Measurements from ENCODE around the gene GAP43.

Gene GAP43

GRCh38 chr3:115627180-115628074, 4.1 kb downstream of the GAP43 start:
- Histone ChIP-seq H3K4me3 (ENCODE audit: low read depth, low read length) (no peak overlapping the region), H2AFZ (ENCODE audit: low read length, unreplicated experiment) (no peak overlapping the region), H3K4me1 (ENCODE audit: control insufficient read depth, insufficient read depth, low read length, unreplicated experiment) (peaks cover 9% of the 10 kb centered on the region), H3K79me2 (ENCODE audit: control insufficient read depth, insufficient read depth, low read length, unreplicated experiment) (no peaks in the 10 kb centered on the region), H3K36me3 (ENCODE audit: insufficient read depth, low read length) (no peaks in the 10 kb centered on the region), H3K27me3 (ENCODE audit: insufficient read depth, low read length) (peaks cover 48% of the 10 kb centered on the region), H3K27ac (ENCODE audit: low read depth, low read length) (no peak overlapping the region)

GRCh38 chr3:115628075-115628412, 4.7 kb downstream of the GAP43 start:
- no peak overlapping the region for H2AFZ ChIP-seq (ENCODE audit: low read length, unreplicated experiment)
- H3K36me3 ChIP-seq (ENCODE audit: insufficient read depth, low read length), result no peaks in the 10 kb centered on the region
- H3K4me3 ChIP-seq (ENCODE audit: low read depth, low read length), result no peak overlapping the region
- H3K79me2 ChIP-seq (ENCODE audit: control insufficient read depth, insufficient read depth, low read length, unreplicated experiment), result no peaks in the 10 kb centered on the region
- peaks cover 48% of the 10 kb centered on the region for H3K27me3 ChIP-seq (ENCODE audit: insufficient read depth, low read length)
- no peak overlapping the region for H3K27ac ChIP-seq (ENCODE audit: low read depth, low read length)
- H3K4me1 ChIP-seq (ENCODE audit: control insufficient read depth, insufficient read depth, low read length, unreplicated experiment), result peaks cover 9% of the 10 kb centered on the region

GRCh38 chr3:115630850-115631249, 7.5 kb downstream of the GAP43 start:
- Histone ChIP-seq H3K79me2 (ENCODE audit: control insufficient read depth, insufficient read depth, low read length, unreplicated experiment) (no peaks in the 10 kb centered on the region), H3K4me1 (ENCODE audit: control insufficient read depth, insufficient read depth, low read length, unreplicated experiment) (peaks cover 3% of the 10 kb centered on the region), H3K36me3 (ENCODE audit: insufficient read depth, low read length) (no peaks in the 10 kb centered on the region)

GRCh38 chr3:115632026-115632425, 8.7 kb downstream of the GAP43 start:
- Histone ChIP-seq H3K79me2 (ENCODE audit: control insufficient read depth, insufficient read depth, low read length, unreplicated experiment) (no peaks in the 10 kb centered on the region), H3K27ac (ENCODE audit: low read depth, low read length) (no peak overlapping the region), H3K27me3 (ENCODE audit: insufficient read depth, low read length) (peaks cover 33% of the 10 kb centered on the region), H2AFZ (ENCODE audit: low read length, unreplicated experiment) (no peak overlapping the region), H3K36me3 (ENCODE audit: insufficient read depth, low read length) (no peaks in the 10 kb centered on the region), H3K4me3 (ENCODE audit: low read depth, low read length) (no peak overlapping the region), H3K4me1 (ENCODE audit: control insufficient read depth, insufficient read depth, low read length, unreplicated experiment) (peaks cover 3% of the 10 kb centered on the region)

More at GRCh38 chr3:115630850-115631249, 7.5 kb downstream of the GAP43 start:
- no peak overlapping the region for H2AFZ ChIP-seq (ENCODE audit: low read length, unreplicated experiment)
- H3K27me3 ChIP-seq (ENCODE audit: insufficient read depth, low read length), result peaks cover 43% of the 10 kb centered on the region
- no peak overlapping the region for H3K27ac ChIP-seq (ENCODE audit: low read depth, low read length)
- no peak overlapping the region for H3K4me3 ChIP-seq (ENCODE audit: low read depth, low read length)

- no peak overlapping the region for H2AFZ ChIP-seq (ENCODE audit: low read length, unreplicated experiment)
Measured at GRCh38 chr3:115633467-115633866, 10.2 kb downstream of the GAP43 start.

GRCh38 chr3:115634052-115634451, 10.7 kb downstream of the GAP43 start:
- Histone ChIP-seq H2AFZ (ENCODE audit: low read length, unreplicated experiment) (no peak overlapping the region), H3K4me3 (ENCODE audit: low read depth, low read length) (no peak overlapping the region), H3K79me2 (ENCODE audit: control insufficient read depth, insufficient read depth, low read length, unreplicated experiment) (no peaks in the 10 kb centered on the region), H3K27ac (ENCODE audit: low read depth, low read length) (no peak overlapping the region), H3K4me1 (ENCODE audit: control insufficient read depth, insufficient read depth, low read length, unreplicated experiment) (peaks cover 3% of the 10 kb centered on the region), H3K27me3 (ENCODE audit: insufficient read depth, low read length) (peaks cover 22% of the 10 kb centered on the region), H3K36me3 (ENCODE audit: insufficient read depth, low read length) (no peaks in the 10 kb centered on the region)

More at GRCh38 chr3:115633467-115633866, 10.2 kb downstream of the GAP43 start:
- no peaks in the 10 kb centered on the region for H3K36me3 ChIP-seq (ENCODE audit: insufficient read depth, low read length)
- peaks cover 3% of the 10 kb centered on the region for H3K4me1 ChIP-seq (ENCODE audit: control insufficient read depth, insufficient read depth, low read length, unreplicated experiment)
- H3K4me3 ChIP-seq (ENCODE audit: low read depth, low read length), result no peak overlapping the region
- peaks cover 28% of the 10 kb centered on the region for H3K27me3 ChIP-seq (ENCODE audit: insufficient read depth, low read length)
- H3K79me2 ChIP-seq (ENCODE audit: control insufficient read depth, insufficient read depth, low read length, unreplicated experiment), result no peaks in the 10 kb centered on the region
- H3K27ac ChIP-seq (ENCODE audit: low read depth, low read length), result no peak overlapping the region

GRCh38 chr3:115635406-115635805, 12.1 kb downstream of the GAP43 start:
- Histone ChIP-seq H3K36me3 (ENCODE audit: insufficient read depth, low read length) (no peaks in the 10 kb centered on the region), H2AFZ (ENCODE audit: low read length, unreplicated experiment) (no peak overlapping the region), H3K27me3 (ENCODE audit: insufficient read depth, low read length) (peaks cover 8% of the 10 kb centered on the region; the same call in 1 of the 2 replicates), H3K79me2 (ENCODE audit: control insufficient read depth, insufficient read depth, low read length, unreplicated experiment) (no peaks in the 10 kb centered on the region), H3K27ac (ENCODE audit: low read depth, low read length) (no peak overlapping the region), H3K4me3 (ENCODE audit: low read depth, low read length) (no peak overlapping the region), H3K4me1 (ENCODE audit: control insufficient read depth, insufficient read depth, low read length, unreplicated experiment) (peaks cover 3% of the 10 kb centered on the region)

- Histone ChIP-seq H3K36me3 (ENCODE audit: insufficient read depth, low read length) (no peaks in the 10 kb centered on the region), H3K4me3 (ENCODE audit: low read depth, low read length) (no peak overlapping the region)
Measured at GRCh38 chr3:115638241-115638640, 14.9 kb downstream of the GAP43 start.

GRCh38 chr3:115638991-115639390, 15.7 kb downstream of the GAP43 start:
- Histone ChIP-seq H3K27ac (ENCODE audit: low read depth, low read length) (no peak overlapping the region), H3K4me3 (ENCODE audit: low read depth, low read length) (no peak overlapping the region), H3K36me3 (ENCODE audit: insufficient read depth, low read length) (no peaks in the 10 kb centered on the region), H2AFZ (ENCODE audit: low read length, unreplicated experiment) (no peak overlapping the region), H3K79me2 (ENCODE audit: control insufficient read depth, insufficient read depth, low read length, unreplicated experiment) (no peaks in the 10 kb centered on the region), H3K4me1 (ENCODE audit: control insufficient read depth, insufficient read depth, low read length, unreplicated experiment) (peaks cover 3% of the 10 kb centered on the region), H3K27me3 (ENCODE audit: insufficient read depth, low read length) (no peaks in the 10 kb centered on the region)

More at GRCh38 chr3:115638241-115638640, 14.9 kb downstream of the GAP43 start:
- peaks cover 3% of the 10 kb centered on the region for H3K4me1 ChIP-seq (ENCODE audit: control insufficient read depth, insufficient read depth, low read length, unreplicated experiment)
- H3K27me3 ChIP-seq (ENCODE audit: insufficient read depth, low read length), result no peaks in the 10 kb centered on the region
- no peak overlapping the region for H2AFZ ChIP-seq (ENCODE audit: low read length, unreplicated experiment)
- H3K27ac ChIP-seq (ENCODE audit: low read depth, low read length), result no peak overlapping the region
- H3K79me2 ChIP-seq (ENCODE audit: control insufficient read depth, insufficient read depth, low read length, unreplicated experiment), result no peaks in the 10 kb centered on the region

- no peak overlapping the region for H2AFZ ChIP-seq (ENCODE audit: low read length, unreplicated experiment)
- H3K4me1 ChIP-seq (ENCODE audit: control insufficient read depth, insufficient read depth, low read length, unreplicated experiment), result peaks cover 27% of the 10 kb centered on the region
- no peaks in the 10 kb centered on the region for H3K79me2 ChIP-seq (ENCODE audit: control insufficient read depth, insufficient read depth, low read length, unreplicated experiment)
- H3K4me3 ChIP-seq (ENCODE audit: low read depth, low read length), result no peak overlapping the region
- H3K27ac ChIP-seq (ENCODE audit: low read depth, low read length), result no peak overlapping the region
- H3K36me3 ChIP-seq (ENCODE audit: insufficient read depth, low read length), result no peaks in the 10 kb centered on the region
- no peaks in the 10 kb centered on the region for H3K27me3 ChIP-seq (ENCODE audit: insufficient read depth, low read length)
Measured at GRCh38 chr3:115644391-115644790, 21.1 kb downstream of the GAP43 start.

All from ACC112 (cell line).